HG02759 (cell line): Measurements from ENCODE around the gene EBF4.

Source experiments
- ATAC-seq: cut with Tn5 transposase; IDR thresholded peaks from one replicate; pipeline ENCODE4 v1.9.1; 2021; ENCODE audit warnings: mild to moderate bottlenecking, moderate library complexity; ENCODE audit not compliant: unreplicated experiment

Gene EBF4

GRCh38 chr20:2699775-2700413 lies 7.3 kb downstream of the EBF4 start:
- ATAC-seq = no peak

DNA sequence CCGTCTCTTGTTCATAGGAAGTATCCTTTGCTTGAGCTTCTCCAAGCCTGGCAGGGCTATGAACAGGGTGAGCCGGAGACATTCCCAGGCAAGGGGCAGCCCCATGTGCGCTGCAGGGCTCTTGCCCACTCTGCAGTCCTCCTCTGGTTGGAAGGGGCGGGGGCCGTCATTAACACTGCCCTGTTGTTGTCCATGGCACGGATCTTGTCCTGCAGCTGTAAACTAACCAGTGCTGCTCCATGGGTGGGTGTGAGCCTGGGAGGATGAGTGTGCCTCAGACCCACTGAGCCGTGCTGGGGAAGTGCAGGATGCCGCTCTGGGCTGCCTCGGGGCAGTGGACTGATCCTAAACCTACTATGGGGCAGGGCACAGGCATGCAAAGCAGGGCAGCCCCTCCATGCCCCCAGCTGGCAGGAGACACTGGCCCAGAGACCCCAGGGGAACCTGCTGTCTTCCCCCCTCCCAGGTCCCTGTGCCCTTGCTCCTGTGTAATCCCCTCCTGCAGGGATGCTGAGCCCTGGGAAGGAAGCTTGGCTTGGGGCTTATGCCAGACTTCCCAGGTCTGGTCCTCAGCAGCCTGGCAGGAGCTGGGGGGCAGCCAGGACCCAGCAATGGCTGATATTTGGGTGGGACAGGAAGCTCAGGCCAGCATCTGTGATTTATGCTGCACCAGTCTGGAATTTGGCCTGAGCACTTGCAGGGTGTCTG lies 8.5 kb downstream of the EBF4 start:
- ATAC-seq = no peak

DNA sequence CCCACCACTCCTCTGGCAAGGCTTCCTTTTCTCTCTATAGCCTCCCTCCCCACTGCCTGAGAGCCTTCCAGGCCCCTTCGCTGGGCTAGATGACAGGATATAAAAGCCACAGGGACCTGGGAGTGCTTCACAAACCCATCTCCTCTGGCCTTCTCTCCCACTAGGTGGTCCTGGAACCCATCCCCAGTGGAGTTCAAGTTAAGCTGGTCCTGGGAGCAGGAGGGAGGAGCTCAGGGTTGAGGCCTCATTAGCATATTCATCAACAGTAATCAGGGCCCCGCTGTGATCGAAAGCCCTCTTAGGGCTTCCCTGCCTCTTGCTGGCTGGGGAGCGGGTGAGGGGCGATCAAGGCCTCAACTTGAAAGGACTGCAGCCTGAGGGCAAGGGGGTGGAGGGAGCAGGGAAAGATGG lies 9.1 kb downstream of the EBF4 start:
- ATAC-seq = no peak

- ATAC-seq = no peak
Measured at GRCh38 chr20:2703716-2704475, 11.3 kb downstream of the EBF4 start.

DNA sequence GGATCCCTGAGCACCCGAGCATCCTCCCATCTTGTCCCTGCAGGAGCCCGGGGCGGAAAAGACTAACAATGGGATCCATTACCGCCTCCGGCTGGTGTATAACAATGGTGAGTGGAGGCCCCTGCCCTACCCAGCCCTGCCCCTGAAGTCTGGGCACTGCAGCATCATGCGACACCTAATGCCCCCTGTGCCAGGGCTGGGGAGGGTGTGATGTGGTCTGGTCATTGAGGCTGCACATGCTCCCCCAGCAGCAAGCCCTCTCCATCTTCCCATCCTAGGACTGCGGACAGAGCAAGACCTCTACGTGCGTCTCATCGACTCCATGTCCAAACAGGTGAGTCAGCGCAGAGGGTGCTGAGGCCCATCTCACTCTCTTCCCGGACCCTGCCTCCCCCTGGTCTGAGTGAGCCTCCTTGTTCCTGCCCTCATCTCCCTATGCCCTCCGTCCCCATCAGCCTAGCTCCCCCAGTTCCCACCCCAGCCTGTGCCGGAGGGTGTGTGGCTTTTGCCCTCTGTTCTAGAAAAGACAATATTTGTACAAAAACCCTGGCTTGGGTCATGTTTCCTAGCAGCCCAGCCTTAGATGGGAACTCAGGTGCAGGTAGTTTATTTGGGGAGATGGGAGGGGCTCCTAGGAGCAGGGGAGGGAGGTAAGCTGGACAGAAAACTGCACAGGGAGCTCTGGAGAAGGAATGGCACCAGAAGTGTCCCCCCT lies 13.5 kb downstream of the EBF4 start:
- no peak for ATAC-seq

DNA sequence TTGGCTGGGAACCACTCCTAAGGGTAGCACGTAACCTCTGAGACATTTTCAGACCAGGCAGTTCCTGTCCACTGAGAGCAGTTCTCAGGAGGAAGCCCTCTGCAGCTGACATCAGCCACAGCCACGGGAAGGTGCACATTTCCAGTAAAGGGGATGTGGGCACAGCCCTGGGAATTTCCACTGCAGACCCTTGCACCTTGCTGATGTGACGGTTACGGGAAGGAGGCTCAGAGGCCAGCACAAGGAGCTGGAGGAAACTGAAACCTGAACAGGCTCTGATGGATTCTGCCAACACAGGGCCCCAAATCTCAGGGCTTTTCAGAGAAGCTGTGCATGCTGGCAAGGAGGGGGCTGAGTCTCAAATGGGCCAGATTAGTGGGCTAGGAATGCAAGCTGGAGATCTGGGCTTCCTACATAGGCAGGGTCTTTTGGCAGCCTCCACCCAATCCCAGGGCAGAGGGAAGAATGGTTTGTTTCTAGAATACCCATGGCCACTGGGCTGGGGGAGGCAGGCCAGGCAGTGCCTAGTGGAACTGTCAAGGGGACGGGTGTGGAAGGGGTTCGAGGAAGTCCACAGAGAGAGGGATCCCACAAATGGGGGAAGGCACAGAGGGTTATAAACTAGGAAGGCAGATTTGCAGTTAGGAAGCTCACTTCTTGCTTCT lies 14.2 kb downstream of the EBF4 start:
- ATAC-seq = no peak

DNA sequence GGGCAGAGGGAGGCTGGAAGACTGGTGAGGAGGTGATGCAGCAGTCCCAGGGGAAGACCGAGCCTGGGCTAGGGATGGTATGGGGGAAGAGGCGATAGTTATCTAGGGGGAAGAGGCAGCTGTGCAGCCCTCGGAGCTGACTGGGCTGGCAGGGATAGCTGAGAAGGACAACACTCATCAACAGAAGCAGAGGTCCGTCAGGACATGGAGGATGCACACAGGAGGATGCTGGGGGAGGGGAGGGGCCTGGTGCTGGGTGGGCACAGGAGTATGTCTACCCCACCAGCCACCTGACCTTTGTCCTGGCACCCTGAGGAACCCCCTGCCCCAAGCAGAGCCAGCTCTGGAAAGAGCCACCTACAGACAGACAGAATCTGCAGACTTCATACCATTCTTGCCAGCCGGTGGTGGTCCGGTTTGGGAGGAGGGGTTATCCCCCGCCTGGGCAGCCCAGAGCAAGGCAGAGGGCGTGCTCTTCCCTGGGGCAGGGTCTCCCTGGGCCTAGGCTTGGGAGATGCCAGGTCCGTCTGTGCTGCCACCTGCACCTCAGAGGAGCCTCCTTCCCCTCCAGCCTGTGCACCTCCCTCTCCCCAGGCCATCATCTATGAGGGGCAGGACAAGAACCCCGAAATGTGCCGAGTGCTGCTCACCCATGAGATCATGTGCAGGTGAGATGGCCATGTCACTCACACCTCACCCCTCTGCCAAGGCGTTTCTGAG lies 14.9 kb downstream of the EBF4 start:
- ATAC-seq = no peak

- ATAC-seq = no peak
Measured at GRCh38 chr20:2708073-2708415, 15.5 kb downstream of the EBF4 start.

GRCh38 chr20:2708665-2709064 lies 16.1 kb downstream of the EBF4 start:
- no peak for ATAC-seq

- ATAC-seq = no peak
Measured at GRCh38 chr20:2709205-2709981, 16.8 kb downstream of the EBF4 start.

DNA sequence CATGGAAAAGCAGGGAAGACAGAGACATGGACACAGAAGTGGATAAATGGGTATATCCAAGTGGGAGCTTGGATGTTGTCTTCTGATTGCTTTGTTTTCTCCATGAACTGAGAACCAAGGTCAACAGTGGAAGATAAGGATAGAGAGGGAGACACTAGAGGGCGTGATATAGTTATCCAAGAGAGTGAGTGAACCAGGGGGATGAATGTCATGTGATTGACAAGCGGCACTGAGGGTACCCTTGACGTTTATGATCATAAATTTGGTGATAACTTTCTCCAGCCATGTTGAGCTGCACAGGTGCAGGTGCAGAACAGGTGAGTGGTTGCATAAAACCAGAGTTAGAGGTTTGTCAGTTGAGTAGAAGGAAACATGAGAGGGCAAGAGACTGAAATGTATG lies 20.7 kb downstream of the EBF4 start:
- no peak for ATAC-seq

GRCh38 chr20:2729251-2729713 lies 36.7 kb downstream of the EBF4 start:
- ATAC-seq = no peak

DNA sequence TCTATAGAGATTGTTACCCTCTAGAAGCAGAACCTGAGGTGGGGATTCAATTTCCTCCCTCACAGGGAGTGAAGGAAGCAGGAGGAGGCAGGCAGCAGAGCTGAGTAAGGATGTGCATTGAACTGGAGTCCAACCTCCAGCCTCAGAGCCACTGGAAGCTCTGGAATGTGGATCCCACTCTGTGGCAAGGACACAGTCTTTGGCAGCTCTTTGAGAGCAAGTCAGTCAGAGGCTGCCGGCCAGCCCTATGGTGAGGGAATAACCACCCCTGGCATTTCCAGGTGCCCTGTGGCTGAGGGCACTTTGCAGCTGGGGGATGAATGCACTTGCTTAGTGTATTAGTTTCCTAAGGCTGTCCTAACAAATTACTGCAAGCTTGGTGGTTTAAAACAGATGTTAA lies 37.2 kb downstream of the EBF4 start:
- no peak for ATAC-seq

GRCh38 chr20:2734899-2735298 lies 42.3 kb downstream of the EBF4 start:
- ATAC-seq = no peak

- ATAC-seq = no peak
Measured at GRCh38 chr20:2736441-2736840, 43.9 kb downstream of the EBF4 start.

DNA sequence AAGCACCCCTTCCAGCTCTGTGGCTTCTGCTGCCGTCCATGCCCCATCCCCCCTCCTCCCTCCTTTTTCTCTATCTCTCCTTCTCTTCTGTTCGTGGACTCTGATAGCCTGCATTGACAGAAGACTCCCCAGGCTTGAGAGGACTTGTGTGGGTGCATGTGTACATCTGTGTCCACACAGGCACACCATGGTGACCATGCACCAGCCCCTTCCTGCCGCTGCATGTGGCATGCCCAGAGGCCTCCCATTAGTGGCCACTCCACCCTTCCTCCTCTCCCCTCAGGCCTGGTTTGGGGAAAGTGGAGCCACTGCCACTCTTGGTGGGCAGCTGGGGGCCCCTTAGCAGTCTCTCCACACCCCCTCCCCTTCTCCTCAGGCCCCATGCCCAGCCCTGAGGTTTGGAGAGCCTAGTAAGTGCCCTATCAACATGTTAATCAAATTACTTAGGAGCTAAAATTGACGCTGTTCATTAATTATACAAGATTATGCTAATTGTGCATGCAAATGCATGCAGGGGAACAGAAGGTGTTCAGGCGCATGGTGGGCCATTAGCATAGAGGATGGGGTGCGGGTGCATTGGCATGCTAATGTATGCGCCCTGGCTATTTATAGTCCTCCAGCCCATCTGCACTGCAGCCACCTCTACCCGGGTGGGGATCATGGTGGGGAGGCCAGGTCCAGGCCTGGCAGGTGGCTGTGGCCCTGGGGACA lies 45.9 kb downstream of the EBF4 start:
- no peak for ATAC-seq

DNA sequence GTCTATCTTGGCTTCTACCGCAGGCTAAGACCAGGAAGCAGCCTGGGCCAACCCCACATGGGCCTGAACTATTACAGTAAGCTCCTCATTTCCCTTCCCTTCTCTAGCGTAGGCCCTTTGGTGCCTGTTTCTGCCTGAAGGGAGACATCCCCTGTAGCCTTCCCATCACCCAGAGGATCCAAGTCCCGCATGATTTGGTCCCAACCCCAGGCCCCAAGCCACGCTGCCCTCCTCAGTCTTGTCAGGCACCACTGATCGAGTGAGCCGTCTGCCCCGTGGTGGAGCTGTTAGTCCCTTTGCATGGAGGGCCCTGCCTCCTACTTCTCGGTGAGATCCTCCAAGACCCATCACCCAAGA lies 46.4 kb downstream of the EBF4 start:
- ATAC-seq = no peak

DNA sequence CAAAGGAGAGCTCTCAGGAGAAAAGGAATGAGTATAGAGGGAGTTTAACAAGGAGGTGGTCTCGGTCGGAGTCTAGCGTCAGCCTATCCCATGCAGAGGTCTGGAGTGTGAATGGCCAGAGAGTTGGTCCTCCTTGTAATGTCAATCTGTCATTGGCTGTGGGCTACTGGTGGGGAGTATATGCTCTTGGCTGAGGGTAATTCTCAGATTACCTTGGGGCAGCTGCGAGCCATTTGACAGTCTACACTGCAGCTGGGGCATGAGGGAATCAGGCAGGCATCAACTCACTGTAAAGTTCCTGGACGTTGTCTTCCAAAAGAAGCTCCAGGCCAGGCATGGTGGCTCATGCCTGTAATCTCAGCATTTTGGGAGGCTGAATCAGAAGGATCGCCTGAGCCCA lies 48.1 kb downstream of the EBF4 start:
- no peak for ATAC-seq

- no peak for ATAC-seq
Measured at GRCh38 chr20:2741463-2741862, 48.9 kb downstream of the EBF4 start.
